ENCODE measurements around the gene DNMT3A. TPM values are rescaled to one million over a fixed set of nuclear protein-coding genes. Genes with fewer than 3 reads are reported as not detected.
A peak's percentile ranks its signal among the peaks of the same experiment; 100 is the strongest.

DNMT3A gene
- total and polyA plus RNA-seq, 2 donors (not counting 1 experiment from before 2014, with no cell fraction given) = 8.9 to 24.5 TPM

GRCh38 chr2:25320077-25320476, 21.6 kb downstream of the DNMT3A start:
- intact Hi-C loops (cut with micrococcal nuclease) = no loop called here
- H4K20me1 ChIP-seq (ENCODE audit: control insufficient read depth, insufficient read depth, low read length, poor library complexity, severe bottlenecking) = peaks cover 85% of the 10 kb centered on the region
- H3K27me3 Mint-ChIP-seq = no peaks in the 10 kb centered on the region
- H3K79me2 ChIP-seq (ENCODE audit: control insufficient read depth, insufficient read depth, low read length) = peaks cover 48% of the 10 kb centered on the region
- no peak overlapping the region for H2AFZ ChIP-seq (ENCODE audit: insufficient read depth, low read depth, low read length, poor library complexity, severe bottlenecking)
- 19% methylated on average over 3 of the region's 3 CpGs for WGBS (ENCODE audit: insufficient coverage)
- TF ChIP-seq, protein P1, sequence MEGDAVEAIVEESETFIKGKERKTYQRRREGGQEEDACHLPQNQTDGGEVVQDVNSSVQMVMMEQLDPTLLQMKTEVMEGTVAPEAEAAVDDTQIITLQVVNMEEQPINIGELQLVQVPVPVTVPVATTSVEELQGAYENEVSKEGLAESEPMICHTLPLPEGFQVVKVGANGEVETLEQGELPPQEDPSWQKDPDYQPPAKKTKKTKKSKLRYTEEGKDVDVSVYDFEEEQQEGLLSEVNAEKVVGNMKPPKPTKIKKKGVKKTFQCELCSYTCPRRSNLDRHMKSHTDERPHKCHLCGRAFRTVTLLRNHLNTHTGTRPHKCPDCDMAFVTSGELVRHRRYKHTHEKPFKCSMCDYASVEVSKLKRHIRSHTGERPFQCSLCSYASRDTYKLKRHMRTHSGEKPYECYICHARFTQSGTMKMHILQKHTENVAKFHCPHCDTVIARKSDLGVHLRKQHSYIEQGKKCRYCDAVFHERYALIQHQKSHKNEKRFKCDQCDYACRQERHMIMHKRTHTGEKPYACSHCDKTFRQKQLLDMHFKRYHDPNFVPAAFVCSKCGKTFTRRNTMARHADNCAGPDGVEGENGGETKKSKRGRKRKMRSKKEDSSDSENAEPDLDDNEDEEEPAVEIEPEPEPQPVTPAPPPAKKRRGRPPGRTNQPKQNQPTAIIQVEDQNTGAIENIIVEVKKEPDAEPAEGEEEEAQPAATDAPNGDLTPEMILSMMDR (IDR thresholded peaks at IDR 0.05) = no peak
- no peak for TF ChIP-seq EZH2 (IDR thresholded peaks at IDR 0.05; ENCODE audit: borderline replicate concordance, insufficient read depth, low read depth, low read length, poor library complexity, severe bottlenecking)
- peaks cover 38% of the 10 kb centered on the region for H3K4me1 Mint-ChIP-seq
- H3K9ac ChIP-seq (ENCODE audit: low read length) = no peak overlapping the region
- POLR2A ChIA-PET = no interaction called here
- ATAC-seq (ENCODE audit: low read depth) = no peak
- H3K4me2 ChIP-seq (replicated peaks; ENCODE audit: low read depth, low read length, poor library complexity, severe bottlenecking) = peak overlapping the region; percentile 15
- H3K27ac ChIP-seq (ENCODE audit: low read length in 2 of 2) = no peak overlapping the region
- H3K4me1 ChIP-seq (ENCODE audit: control insufficient read depth in 2 of 2, insufficient read depth in 2 of 2, low read length in 2 of 2) = peaks cover 21% of the 10 kb centered on the region in 2 donors
- H3K4me3 Mint-ChIP-seq = no peak overlapping the region
- H3K27ac Mint-ChIP-seq = no peak overlapping the region
- no peak overlapping the region for H3K4me3 ChIP-seq (ENCODE audit: control extremely low read depth in 1 of 5, extremely low read depth in 1 of 5, insufficient read depth in 1 of 5, low read depth in 2 of 5, low read length in 4 of 5)
- CTCF ChIA-PET = no interaction called here
- H3K36me3 ChIP-seq (replicated peaks in 1 of 2; ENCODE audit: control extremely low read depth in 1 of 2, control insufficient read depth in 1 of 2, extremely low read depth in 1 of 2, insufficient read depth in 2 of 2, low read length in 1 of 2) = no peaks in the 10 kb centered on the region
- no peaks in the 10 kb centered on the region for H3K9me3 Mint-ChIP-seq (ENCODE audit: insufficient read depth)
- no peak for DNase-seq
- peaks cover 0 to 6% (median 0%) of the 10 kb centered on the region in 3 donors for H3K9me3 ChIP-seq (ENCODE audit: control extremely low read depth in 1 of 3, control insufficient read depth in 2 of 3, insufficient read depth in 1 of 3, low read length in 2 of 3)
- H3K27me3 ChIP-seq (replicated peaks in 1 of 4; ENCODE audit: control extremely low read depth in 1 of 4, control insufficient read depth in 3 of 4, insufficient read depth in 4 of 4, low read length in 3 of 4) = peaks cover 0 to 19% (median 0%) of the 10 kb centered on the region in 4 experiments

- ChIA-PET POLR2A (no interaction called here), CTCF (interaction anchor here (0.6 to 3.0 kb wide), 4 partner anchors 33 to 46 kb away, joined by 3 to 11 read pairs (median 4); no protein-coding TSS in a partner anchor)
- Mint-ChIP-seq H3K9me3 (ENCODE audit: insufficient read depth) (no peaks in the 10 kb centered on the region), H3K4me3 (no peak overlapping the region), H3K27me3 (no peaks in the 10 kb centered on the region), H3K27ac (no peak overlapping the region), H3K4me1 (peaks cover 41% of the 10 kb centered on the region)
- no peaks in the 10 kb centered on the region for H3K9me3 ChIP-seq (ENCODE audit: control extremely low read depth in 1 of 3, control insufficient read depth in 2 of 3, insufficient read depth in 1 of 3, low read length in 2 of 3)
- H3K9ac ChIP-seq (ENCODE audit: low read length) = no peak overlapping the region
- ATAC-seq (ENCODE audit: low read depth) (no peak), DNase-seq (no peak)
- 43% methylated on average over 8 of the region's 8 CpGs for WGBS (ENCODE audit: insufficient coverage)
- intact Hi-C loops (cut with micrococcal nuclease) = no loop called here
- TF ChIP-seq, protein P1 (IDR thresholded peaks at IDR 0.05) = no peak
- TF ChIP-seq EZH2 (IDR thresholded peaks at IDR 0.05; ENCODE audit: borderline replicate concordance, insufficient read depth, low read depth, low read length, poor library complexity, severe bottlenecking) = no peak
- H3K4me1 ChIP-seq (ENCODE audit: control insufficient read depth in 2 of 2, insufficient read depth in 2 of 2, low read length in 2 of 2) = peaks cover 33% of the 10 kb centered on the region in 2 donors
- H2AFZ ChIP-seq (ENCODE audit: insufficient read depth, low read depth, low read length, poor library complexity, severe bottlenecking) = no peak overlapping the region
- peaks cover 62% of the 10 kb centered on the region for H4K20me1 ChIP-seq (ENCODE audit: control insufficient read depth, insufficient read depth, low read length, poor library complexity, severe bottlenecking)
- peaks cover 55% of the 10 kb centered on the region for H3K79me2 ChIP-seq (ENCODE audit: control insufficient read depth, insufficient read depth, low read length)
- no peak overlapping the region for H3K4me3 ChIP-seq (ENCODE audit: control extremely low read depth in 1 of 5, extremely low read depth in 1 of 5, insufficient read depth in 1 of 5, low read depth in 2 of 5, low read length in 4 of 5)
- H3K36me3 ChIP-seq (replicated peaks in 1 of 2; ENCODE audit: control extremely low read depth in 1 of 2, control insufficient read depth in 1 of 2, extremely low read depth in 1 of 2, insufficient read depth in 2 of 2, low read length in 1 of 2) = peaks cover 0 to 19% of the 10 kb centered on the region in 2 experiments
- peak overlapping the region; percentile 25 for H3K4me2 ChIP-seq (replicated peaks; ENCODE audit: low read depth, low read length, poor library complexity, severe bottlenecking)
- H3K27me3 ChIP-seq (replicated peaks in 1 of 4; ENCODE audit: control extremely low read depth in 1 of 4, control insufficient read depth in 3 of 4, insufficient read depth in 4 of 4, low read length in 3 of 4) = peaks cover 0 to 6% (median 0%) of the 10 kb centered on the region in 4 experiments
- H3K27ac ChIP-seq (ENCODE audit: low read length in 2 of 2) = no peak overlapping the region
These were observed 25.6 kb downstream of the DNMT3A start for GRCh38 chr2:25316101-25316500.

Data from B cell (primary cell).